Panc1 (cell line): ENCODE data around the gene TCEANC2.

Experiments used
- REST ChIP-seq, 2 experiments: IDR thresholded peaks; 2 replicates each; pipeline ENCODE4 v1.6.1; 2011 to 2012; ENCODE audit warnings: low read depth in 2 of 2, control low read depth in 1 of 2, low read length in 1 of 2, mild to moderate bottlenecking in 1 of 2, moderate library complexity in 1 of 2; ENCODE audit not compliant: insufficient read depth in 1 of 2
- TCF7L2 ChIP-seq: IDR thresholded peaks from 2 replicates; pipeline ENCODE4 v1.6.1; 2011; ENCODE audit warnings: mild to moderate bottlenecking, low read depth, low read length, inconsistent platforms
- TF ChIP-seq, protein P1 (sequence below): fragments of 450-650 bp; IDR thresholded peaks from 2 replicates; pipeline ENCODE4 v1.5.1; 2017; ENCODE audit warnings: mild to moderate bottlenecking

- TF ChIP-seq TCF7L2 (no peak), REST (IDR thresholded peaks at IDR 0.05; ENCODE audit: insufficient read depth in 1 of 2, low read depth in 2 of 2, low read length in 1 of 2) (no peak)
- TF ChIP-seq, protein P1, sequence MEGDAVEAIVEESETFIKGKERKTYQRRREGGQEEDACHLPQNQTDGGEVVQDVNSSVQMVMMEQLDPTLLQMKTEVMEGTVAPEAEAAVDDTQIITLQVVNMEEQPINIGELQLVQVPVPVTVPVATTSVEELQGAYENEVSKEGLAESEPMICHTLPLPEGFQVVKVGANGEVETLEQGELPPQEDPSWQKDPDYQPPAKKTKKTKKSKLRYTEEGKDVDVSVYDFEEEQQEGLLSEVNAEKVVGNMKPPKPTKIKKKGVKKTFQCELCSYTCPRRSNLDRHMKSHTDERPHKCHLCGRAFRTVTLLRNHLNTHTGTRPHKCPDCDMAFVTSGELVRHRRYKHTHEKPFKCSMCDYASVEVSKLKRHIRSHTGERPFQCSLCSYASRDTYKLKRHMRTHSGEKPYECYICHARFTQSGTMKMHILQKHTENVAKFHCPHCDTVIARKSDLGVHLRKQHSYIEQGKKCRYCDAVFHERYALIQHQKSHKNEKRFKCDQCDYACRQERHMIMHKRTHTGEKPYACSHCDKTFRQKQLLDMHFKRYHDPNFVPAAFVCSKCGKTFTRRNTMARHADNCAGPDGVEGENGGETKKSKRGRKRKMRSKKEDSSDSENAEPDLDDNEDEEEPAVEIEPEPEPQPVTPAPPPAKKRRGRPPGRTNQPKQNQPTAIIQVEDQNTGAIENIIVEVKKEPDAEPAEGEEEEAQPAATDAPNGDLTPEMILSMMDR, result no peak
Observed at GRCh38 chr1:54052431-54052933, 926 bp upstream of the TCEANC2 start.
